B cell (primary cell): Measurements from ENCODE around the gene SLC38A10.

Experiments
- EZH2 ChIP-seq: IDR thresholded peaks from 2 replicates; pipeline ENCODE4 v1.6.1; 2012; ENCODE audit warnings: borderline replicate concordance, low read depth, mild to moderate bottlenecking, moderate library complexity, low read length; ENCODE audit not compliant: insufficient read depth, poor library complexity, severe bottlenecking
- TF ChIP-seq, protein P1 (sequence below): fragments of 200-600 bp; IDR thresholded peaks from one replicate; pipeline ENCODE4 v1.8.0; 2022; ENCODE audit warnings: antibody characterized with exemption, mild to moderate bottlenecking

GRCh38 chr17:81219476-81220180, 75.5 kb downstream of the SLC38A10 start:
- TF ChIP-seq, protein P1, sequence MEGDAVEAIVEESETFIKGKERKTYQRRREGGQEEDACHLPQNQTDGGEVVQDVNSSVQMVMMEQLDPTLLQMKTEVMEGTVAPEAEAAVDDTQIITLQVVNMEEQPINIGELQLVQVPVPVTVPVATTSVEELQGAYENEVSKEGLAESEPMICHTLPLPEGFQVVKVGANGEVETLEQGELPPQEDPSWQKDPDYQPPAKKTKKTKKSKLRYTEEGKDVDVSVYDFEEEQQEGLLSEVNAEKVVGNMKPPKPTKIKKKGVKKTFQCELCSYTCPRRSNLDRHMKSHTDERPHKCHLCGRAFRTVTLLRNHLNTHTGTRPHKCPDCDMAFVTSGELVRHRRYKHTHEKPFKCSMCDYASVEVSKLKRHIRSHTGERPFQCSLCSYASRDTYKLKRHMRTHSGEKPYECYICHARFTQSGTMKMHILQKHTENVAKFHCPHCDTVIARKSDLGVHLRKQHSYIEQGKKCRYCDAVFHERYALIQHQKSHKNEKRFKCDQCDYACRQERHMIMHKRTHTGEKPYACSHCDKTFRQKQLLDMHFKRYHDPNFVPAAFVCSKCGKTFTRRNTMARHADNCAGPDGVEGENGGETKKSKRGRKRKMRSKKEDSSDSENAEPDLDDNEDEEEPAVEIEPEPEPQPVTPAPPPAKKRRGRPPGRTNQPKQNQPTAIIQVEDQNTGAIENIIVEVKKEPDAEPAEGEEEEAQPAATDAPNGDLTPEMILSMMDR: no peak
- no peak for TF ChIP-seq EZH2
